Activated naive CD4-positive, alpha-beta T cell treated with anti-CD3 and anti-CD28 coated beads, Interleukin-2, amount 50 U/mL, for 16 hours (primary cell): ENCODE results near the gene INTS3.
"Not testable (repeated sequence)": the region's sequence is repeated elsewhere in the genome, so short reads cannot be mapped to it uniquely, and the experiment has no call there.

Experiments
- DNase-seq: peaks from one replicate; pipeline ENCODE4 v3.0.0-alpha.2; 2020

Gene INTS3

DNA sequence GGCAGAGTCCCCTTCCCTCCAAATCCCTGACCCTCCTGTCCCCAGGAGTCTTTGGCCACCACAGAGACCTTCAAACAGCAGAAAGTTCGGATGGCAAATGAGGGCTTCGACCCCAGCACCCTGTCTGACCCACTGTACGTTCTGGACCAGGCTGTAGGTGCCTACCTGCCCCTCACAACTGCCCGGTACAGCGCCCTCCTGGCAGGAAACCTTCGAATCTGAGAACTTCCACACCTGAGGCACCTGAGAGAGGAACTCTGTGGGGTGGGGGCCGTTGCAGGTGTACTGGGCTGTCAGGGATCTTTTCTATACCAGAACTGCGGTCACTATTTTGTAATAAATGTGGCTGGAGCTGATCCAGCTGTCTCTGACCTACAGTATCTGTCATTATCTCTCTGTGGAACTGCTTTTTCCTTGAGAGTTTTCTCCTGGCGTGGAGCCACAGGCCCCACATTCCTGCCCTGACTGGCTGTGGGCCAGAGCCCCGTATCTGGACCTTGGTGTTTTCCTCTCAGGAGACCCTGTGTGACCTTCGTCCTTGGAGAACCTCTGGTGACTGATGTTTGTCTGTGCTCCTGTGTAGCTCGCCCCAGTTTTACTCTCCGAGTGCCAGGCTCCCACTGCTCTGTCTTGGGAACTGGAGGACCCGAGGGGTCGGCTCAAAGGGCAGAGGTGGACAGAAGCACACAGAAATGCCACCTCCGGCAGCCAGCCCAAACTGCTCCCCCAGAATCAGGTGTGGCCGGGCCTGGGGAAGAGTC, 52.1 kb downstream of the INTS3 start:
- DNase-seq, result no peak

DNA sequence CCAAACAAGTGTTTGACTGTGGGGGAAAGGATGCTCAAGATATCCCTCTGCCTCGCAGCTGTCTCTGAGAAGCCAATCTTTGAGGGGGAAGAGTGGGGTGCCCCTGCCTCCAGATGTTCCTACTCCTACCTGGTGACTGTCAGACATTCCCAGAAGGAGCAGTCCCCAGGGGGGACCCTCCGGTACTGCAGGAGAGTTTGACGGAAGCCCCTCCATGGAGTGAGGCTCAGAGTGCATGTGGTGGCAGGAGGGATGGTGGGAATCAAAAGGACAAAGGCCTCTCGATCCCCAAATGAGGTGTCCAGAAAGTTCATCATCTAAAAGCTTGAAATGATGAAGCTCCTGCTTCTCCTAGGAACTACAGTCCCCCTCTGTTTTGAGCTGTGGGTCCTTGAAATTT, 52.7 kb downstream of the INTS3 start:
- no peak for DNase-seq

DNA sequence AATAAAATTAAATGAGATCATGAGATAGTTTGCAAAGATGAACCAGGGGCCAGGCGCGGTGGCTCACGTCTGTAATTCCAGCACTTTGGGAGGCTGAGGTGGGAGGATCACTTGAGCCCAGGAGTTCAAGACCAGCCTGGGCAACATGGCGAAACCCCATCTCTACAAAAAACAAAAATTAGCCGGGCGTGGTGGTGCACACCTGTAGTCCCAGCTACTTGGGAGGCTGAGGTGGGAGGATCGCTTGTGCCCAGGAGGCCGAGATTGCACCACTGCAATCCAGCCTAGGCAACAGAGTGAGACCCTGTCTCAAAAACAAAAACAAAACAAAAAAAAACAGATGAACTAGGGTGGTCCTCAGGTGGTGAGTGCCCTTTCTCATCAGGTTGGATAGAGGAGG, 54.8 kb downstream of the INTS3 start:
- DNase-seq, result not testable (repeated sequence)

DNA sequence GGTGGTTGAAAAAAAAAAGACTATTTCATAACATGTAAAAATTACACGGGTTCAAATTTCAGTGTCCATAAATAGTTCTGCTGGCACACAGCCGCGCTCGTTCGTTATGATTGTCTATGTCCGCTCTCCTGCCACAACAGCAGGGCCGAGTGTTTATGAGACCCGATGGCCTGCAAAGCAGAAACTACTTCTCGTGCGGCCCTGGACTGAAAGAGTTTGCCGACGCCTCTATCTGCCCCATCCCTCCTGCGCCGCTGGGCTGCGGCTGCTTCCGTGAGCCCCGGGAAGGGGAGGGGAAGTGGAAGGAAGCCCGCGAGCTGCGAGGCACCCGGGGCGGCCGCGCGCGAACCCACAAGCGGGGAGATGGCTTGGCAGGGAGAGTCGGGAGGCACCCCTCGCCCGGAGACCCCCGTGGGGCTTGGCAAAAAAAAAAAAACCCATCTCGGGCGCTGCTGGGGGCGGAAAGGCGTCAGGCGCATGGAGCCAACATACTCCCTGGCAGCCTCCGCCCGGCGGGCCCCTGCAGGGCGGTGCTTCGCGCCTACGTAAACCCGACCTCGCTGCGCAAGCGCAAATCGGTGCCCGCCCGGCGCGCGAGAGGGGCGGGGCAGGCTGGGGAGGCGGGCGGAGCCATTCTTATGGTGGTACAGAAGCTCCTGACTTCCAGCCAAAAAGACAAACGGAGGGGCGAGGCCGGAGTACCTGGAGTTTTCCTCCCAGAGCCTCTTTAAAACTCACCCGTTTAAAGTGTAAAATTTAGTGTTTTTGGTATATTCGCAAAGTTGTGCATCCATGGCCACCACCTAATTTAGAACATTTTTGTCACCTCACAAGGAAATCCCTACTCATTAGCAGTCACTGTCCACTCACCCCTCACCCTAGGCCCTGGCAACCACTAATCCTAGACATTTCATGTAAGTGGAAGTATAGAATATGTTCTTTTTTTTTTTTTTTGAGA, 55.7 kb downstream of the INTS3 start:
- peak; percentile 91 for DNase-seq

DNA sequence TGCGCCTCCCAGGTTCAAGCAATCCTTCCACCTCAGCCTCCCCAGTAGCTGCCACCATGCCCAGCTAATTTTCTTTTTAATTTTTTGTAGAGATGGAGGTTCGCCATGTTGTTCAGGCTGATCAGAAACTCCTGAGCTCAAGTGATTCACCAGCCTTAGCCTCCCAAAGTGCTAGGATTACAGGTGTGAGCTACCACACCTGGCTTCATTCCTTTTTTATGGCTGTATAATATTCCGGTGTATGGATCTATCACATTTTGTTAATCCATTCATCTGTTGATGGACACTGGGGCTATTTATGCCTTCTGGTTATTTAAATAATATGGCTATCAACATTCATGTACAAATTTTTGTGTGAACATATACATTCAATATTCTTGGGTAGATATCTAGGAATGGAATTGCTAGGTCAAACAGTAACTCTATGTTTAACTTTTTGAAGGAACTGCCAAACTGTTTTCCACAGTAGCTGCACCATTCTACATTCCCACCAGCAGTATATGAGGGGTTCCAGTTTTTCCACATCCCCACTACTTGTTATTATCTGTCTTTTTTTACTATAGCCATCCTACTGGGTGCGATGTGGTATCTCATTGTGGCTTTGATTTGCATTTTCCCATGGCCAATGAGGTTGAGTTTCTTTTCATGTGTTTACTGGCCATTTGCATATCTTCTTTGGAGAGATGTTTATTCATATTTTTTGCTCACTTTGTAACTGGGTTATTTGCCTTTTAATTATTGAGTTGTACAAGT, 58.4 kb downstream of the INTS3 start:
- no peak for DNase-seq

DNA sequence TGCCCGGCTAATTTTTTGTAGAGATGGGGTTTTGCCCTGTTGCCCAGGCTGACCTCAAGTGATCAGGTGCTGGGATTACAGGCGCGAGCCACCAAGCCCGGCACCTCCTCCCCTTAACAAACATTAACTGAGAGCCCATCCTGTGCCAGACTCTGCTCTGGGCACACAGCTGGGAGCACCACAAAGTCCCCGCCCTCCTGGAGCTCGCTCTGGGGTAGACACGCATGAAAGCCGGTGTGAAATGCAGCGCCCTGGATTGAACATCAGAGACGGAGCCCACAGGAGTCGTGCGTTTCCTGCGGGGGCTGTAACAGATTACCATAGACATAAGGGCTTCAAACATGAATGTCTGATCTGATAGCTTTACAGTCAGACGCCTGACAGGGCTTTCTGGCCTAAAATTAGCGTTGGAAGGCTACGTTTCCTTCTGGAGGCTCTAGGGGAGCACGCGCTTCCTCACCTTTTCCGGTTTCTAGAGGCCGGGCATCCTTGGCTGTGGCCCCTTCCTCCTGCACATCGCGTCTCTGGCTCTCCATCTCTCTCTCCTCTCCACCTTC, 61.7 kb downstream of the INTS3 start:
- no peak for DNase-seq

DNA sequence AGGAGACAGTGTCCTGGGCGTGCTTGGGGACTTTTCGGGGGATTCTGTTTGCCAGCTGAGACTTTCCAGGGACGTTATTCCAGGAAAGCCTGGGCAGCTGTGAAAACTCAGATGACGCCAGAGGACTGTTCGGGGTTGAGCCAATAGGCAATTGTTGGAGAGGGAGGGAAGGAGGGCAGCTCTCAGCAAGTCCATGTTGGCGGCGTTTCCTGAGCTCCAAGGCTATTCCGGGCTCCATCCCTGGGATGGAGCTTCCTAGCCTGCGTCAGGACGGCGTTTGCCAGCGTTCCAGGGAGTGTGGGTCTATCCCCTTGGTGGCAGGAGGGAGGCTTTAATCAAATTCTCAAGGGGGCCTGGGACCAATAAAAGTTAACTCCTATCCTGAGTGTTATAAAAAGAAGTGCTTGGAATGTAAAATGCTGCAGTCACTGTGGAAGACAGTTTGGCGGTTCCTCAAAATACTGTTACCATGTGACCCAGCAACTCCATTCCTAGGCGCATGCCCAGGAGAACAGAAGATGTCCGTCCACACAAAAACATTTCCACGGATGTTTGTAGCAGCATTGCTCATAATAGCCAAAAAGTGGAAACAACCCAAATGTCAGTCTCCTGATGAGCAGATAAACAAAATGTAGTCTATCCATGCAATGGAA, 62.6 kb downstream of the INTS3 start:
- no peak for DNase-seq

DNA sequence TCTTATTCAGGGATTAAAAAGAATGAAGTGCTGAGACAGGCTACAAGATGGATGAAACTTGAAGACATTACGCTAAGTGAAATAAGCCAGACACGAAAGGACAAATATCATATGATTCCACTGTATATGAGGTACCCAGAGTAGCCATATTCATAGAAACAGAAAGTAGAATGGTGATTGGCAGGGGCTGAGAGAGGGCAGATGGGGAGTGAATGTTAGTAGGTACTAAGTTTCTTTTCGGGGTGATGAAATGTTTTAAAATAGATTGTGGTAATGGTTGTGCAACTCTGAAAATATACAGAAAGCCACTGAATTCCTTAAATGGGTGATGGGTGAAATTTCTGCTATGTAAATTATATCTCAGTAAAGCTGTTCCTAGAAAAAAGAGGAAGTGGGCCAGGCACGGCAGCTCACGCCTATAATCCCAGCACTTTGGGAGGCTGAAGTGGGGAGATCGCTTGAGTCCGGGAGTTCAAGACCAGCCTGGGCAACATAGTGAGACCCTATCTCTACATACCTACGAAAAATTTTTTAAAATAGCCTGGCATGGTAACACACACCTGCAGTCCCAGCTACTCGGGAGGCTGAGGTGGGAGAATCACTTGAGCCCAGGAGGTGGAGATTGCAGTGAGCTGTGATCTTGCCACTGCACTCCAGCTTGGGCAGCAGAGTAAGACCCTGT, 63.3 kb downstream of the INTS3 start:
- DNase-seq, result no peak

DNA sequence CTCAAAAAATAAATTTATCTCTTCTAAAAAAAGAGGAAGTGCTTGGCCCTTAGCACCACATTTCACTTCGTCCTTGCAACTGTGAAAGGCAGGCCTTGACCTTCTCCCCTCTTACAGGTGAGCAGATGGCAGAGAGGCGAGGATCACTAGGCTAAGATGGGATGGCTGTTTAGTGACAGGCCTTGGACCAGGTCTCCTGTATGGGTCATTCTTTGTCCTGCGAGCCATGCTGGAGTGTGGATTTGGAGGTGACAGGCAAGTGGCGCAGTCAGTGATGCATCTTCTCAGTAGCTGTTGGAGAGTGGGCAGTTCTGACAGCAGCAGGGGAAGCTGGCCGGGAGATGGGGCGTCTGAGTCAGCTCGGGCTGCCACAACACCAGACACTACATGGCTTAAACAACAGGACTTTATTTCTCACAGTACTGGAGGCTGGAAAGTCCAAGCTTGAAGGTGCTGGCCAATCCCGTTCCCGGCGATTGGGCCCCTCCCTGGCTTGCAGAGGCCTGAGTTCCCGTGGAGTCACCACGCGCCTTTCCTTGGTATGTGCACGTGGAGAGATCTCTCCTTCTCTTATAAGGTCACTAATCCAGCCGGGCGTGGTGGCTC, 63.9 kb downstream of the INTS3 start:
- no peak for DNase-seq

DNA sequence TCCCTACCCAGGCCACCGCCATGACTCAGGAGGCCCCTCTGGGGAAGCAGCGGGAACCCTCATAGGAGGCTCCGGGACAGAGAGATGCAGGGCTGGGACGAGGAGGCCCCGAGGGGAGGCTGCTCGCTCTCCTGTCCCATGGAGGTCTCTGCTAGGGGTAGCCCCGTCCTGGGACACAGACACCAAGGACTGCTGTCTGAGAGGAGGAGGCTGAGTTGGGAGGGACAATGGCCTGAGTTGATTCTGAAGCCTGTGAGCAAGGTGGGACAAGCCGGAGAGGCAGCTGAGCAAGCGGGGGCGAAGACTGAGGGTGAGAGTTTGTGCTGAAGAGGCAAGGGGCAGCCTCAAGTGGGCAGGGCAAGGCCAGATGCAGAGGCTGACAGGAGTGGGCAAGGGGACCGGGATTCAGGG, 64.8 kb downstream of the INTS3 start:
- no peak for DNase-seq

DNA sequence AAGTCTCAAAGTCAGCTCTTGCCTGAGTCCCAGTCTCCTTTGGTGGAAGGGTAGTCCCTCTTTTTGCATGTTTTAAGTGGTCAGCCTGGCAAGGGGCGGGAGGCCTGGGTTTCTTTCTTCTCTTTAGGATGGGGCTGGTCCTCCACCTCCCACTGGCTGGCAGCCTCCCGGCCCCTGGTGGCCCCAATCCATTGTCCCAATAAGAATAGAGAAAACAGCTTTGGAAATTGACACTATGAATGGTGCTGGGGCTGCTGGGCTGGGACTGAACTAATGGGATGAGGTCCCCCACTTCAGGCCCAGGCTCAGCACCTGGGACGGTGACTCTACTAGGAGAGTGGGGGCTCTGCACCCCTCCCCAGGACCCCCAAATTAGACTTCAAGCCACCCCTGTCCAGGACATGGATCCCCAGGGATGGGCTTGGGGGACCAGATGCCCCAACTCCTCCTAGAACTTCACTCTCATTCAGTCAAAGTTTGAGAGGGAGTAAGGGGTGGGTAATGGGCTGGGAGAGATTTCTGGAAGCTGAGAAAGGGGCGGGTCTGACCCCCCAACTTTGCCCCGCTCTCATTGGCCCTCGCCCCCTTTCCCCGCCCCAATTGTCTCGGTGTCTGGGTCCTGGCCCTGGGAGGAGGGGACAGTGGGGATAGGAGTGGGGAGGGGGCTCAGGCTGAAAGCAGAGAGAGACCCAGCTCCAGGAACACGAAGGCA, 65.6 kb downstream of the INTS3 start:
- DNase-seq, result no peak

DNA sequence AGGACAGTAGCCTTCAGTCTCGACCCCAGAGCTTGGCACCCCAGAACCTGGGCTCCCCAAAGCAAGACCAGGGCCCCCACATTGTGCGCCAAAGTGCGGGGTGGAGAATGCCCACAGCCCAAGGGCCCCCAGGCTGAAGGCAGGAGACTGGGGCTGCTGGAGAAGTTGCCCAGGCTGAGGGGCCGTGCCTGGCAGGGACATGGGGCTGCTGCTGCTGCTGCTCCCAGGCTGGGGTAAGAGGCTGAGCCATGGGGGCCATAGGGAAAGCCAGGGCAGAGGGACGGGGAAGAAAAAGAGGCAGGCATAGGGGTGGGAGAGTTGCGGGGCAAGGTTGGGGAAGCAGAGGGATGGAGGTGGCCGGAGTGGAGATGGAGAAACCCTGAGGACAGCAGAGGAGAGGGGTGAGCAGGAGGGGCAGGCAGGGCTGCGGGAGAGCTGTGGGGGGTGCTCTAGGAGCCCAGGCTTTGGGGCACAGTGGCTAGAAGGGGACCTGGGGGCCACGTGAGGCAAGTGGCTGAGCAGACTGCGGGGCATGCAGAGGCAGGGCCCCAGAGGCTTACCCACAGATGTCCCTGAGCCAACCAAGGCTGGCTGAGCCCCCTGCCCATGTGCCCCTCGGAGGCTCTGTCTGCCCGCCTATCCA, 66.2 kb downstream of the INTS3 start:
- DNase-seq, result no peak

DNA sequence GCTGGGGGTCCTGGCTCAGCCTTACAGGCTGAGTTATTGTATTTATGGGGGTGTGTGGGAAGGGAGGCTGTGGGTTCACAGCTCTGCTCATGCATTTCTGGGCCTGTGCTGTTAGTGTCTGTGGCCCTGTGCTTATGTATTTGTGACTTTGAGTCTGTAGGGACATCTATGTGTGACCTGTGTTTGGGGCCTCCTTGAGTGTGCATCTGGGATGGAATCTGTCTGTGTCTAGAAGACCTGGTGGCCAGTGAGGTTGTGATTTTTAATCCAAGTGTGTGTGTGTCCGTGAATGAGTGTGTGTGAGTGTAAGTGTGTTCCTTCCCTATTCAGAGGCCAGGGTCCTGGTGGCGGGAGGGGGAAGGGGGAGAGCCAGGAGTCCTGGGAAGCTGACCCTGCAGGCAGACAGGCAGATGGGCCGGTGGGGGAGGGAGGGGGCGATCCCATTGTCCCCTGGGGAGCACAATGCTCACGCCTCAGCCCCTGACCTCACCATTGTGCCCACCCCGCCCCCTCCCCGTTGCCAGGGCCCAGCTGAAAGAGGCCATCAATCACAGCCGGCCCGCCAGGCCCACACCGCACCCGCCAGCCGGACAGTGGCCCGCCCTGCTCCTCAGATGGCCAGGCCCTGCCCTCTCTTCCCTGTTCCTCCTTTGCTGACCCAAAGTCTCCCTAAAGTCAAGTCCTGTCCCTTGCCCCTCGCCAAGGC, 66.9 kb downstream of the INTS3 start:
- DNase-seq, result no peak

DNA sequence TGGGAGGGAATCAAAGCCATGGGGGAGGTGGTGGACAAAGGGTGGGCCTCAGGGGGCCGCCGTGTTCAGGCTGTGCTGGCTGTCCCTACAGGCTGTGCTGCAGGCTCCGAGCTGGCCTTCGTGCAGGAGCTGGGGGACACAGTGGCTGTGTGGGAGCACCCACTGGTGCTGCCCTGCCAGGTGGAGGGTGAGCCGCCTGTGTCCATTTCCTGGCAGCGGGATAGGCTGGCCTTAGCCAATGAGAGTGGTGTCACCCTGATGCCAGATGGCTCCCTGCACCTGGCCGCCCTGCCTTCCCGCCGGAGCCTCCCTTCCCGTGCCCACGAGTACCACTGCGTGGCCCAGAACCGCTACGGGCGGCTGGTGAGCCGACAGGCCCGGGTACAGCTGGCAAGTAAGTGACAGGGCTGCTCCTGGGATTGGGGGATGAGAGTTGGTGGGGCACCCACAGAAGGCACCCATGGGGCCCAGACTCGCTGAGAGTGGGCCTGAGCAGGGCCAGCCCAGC, 67.5 kb downstream of the INTS3 start:
- DNase-seq, result no peak

DNA sequence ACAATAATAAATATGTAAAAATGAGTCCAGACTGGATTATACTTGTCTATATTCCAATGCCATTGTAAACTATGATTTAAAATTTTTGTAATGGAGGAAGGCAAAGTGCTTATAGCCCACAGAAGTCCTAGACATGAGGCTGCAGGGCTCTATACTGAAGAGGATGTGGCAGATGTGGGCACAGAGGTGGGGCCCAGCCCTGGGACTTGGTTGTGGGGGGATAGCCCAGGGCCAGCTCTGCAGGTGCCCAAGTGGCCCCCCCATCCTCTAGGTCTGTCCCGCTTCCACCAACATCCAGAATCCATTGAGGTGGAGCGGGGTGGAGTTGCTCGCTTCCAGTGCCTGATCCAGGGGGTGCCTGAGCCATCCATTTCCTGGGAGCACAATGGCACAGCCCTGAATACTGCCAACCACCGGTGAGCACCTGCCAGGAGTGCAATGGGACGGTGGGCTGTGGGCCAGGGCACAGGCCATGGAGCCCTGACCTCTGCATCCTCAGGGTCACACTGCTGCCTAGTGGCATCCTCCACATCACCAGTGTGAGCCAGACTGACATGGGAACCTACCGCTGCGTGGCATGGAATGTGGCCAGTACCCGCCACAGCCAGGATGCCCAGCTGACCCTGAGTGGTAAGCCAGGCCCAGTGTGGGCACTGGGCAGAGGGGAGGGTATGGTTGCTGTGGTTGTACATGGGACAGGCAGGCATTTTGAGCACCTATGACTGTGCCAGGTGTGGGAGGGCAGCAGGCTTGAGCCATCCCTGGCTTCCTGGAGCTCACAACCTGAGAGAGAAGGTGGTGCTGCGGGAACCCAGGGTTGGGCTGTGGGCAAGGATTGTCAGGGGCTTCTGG, 68.3 kb downstream of the INTS3 start:
- no peak for DNase-seq

DNA sequence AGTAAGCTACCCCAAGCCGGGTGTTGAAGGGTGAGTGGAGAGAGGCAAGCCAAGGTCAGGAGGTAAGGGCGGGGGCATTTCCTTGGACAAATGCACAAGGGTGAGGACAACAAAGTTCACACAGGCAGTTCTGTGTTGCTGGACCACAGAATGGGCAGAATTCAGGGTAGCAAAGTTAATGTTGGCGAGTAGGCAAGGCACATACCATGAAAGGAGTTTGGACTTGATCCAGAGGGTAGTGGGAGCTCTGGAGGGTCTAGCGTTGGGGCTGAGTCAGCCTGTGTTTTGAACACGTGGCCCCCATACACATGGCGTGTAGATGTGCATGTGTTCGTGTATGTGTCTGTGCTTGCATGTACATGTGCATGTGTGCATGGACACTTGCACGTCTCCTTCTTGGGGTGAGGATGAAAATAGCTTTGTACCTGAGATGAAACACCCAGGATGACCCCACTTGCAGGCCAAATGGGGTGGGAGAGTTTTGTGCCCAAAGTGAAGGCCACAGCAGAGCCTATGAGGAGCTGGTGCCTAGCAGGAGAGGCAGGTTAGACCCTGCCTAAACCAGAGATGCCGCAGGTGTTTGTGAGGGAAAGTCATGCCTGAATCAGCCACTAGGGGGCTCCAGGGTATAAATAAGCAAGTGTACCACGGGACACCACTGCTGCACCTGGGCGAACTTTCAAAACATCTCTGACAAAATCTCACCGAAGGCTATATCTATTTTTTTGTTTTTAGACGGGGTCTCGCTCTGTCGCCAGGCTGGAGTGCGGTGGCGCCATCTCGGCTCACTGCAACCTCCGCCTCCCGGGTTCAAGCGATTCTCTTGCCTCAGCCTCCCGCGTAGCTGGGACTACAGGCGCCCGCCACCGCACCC, 69.2 kb downstream of the INTS3 start:
- peak; percentile 83 for DNase-seq

DNA sequence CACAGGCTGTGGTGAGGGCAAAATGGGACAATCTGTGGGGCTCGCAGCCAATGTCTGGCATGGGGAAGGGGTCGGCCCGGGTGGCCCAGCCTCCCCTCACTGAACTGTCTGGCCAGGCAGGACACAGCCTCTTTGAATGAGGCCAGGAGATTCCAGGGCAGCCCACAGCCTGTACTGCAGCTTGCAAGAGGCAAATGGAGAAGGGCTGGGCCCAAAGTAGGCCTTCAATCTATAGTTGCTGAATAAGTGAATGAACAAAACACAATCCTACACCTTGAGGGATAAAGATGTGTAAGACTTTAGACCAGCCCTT, 70.6 kb downstream of the INTS3 start:
- no peak for DNase-seq

DNA sequence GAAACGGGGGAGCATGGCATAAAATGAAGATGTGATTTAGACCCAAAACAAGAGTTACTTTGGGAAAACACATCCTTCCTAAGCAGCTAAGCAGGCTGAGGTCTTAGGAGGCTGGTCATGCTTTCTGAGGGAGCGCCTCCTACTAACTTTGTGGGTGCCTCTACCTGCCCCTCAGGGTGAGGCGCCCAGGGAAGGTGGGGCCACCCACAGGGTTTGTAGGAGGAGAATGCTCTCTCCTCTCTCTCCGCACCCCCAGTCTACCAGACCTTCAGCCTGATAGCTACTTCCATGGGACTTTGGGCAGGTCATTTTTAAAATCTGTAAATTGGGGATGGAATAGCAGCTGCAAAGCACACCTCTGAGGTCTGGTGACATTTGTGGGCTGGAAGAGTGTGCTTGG, 71.2 kb downstream of the INTS3 start:
- no peak for DNase-seq
